ENCODE data around the gene KDM3A.

DNA sequence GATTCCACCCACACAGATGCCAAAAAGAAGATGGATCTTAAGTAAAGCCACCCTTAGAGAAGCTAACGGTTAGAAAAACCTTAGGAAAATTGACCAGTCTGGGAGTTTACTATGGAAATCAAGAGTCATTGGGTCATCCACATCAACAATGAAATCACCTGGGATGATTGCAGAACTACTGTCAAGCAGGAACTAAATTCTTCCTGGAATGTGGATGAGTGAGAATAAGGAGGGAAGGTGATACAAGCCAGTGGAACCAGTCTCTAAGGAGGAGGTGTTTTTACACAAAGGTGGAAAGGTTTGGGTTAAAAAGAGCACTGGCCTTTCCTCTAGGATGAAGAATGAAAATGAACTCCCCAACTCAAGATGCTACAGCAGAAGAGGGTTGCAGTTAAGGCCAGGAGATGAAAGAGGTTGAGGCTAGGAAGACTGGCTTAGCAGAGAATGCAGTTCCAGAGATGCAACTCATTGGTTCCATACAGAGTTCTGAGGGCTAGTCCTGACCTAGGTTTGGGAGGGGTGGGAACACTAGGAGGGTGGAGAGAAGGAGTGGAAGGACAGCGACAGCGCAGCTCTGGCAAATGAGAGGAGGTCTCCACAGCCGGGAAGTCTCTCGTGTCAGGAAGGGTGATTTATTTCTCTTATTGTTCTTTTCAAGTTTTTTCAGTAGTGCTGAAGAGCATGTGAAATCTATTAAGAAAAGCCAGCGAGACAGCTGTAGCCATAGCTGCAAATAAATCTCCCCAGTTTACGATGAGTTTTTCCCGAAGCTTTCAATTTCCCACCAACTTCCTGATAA is 27.7 kb upstream of the KDM3A start:
- TF ChIP-seq POLR2A (IDR thresholded peaks at IDR 0.05): no peak
- TF ChIP-seq, protein P1, sequence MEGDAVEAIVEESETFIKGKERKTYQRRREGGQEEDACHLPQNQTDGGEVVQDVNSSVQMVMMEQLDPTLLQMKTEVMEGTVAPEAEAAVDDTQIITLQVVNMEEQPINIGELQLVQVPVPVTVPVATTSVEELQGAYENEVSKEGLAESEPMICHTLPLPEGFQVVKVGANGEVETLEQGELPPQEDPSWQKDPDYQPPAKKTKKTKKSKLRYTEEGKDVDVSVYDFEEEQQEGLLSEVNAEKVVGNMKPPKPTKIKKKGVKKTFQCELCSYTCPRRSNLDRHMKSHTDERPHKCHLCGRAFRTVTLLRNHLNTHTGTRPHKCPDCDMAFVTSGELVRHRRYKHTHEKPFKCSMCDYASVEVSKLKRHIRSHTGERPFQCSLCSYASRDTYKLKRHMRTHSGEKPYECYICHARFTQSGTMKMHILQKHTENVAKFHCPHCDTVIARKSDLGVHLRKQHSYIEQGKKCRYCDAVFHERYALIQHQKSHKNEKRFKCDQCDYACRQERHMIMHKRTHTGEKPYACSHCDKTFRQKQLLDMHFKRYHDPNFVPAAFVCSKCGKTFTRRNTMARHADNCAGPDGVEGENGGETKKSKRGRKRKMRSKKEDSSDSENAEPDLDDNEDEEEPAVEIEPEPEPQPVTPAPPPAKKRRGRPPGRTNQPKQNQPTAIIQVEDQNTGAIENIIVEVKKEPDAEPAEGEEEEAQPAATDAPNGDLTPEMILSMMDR (IDR thresholded peaks at IDR 0.05): no peak
